NCI-H1694 treated with DMSO at 0.1 percent for 48 hours (cell line): ENCODE data around the gene VASH1.
"Not testable (repeated sequence)": the region's sequence is repeated elsewhere in the genome, so short reads cannot be mapped to it uniquely, and the experiment has no call there.

Source experiments
- DNase-seq: peaks from one replicate; lab custom pipeline; 2025; lab: John Stamatoyannopoulos, UW

VASH1 gene

DNA sequence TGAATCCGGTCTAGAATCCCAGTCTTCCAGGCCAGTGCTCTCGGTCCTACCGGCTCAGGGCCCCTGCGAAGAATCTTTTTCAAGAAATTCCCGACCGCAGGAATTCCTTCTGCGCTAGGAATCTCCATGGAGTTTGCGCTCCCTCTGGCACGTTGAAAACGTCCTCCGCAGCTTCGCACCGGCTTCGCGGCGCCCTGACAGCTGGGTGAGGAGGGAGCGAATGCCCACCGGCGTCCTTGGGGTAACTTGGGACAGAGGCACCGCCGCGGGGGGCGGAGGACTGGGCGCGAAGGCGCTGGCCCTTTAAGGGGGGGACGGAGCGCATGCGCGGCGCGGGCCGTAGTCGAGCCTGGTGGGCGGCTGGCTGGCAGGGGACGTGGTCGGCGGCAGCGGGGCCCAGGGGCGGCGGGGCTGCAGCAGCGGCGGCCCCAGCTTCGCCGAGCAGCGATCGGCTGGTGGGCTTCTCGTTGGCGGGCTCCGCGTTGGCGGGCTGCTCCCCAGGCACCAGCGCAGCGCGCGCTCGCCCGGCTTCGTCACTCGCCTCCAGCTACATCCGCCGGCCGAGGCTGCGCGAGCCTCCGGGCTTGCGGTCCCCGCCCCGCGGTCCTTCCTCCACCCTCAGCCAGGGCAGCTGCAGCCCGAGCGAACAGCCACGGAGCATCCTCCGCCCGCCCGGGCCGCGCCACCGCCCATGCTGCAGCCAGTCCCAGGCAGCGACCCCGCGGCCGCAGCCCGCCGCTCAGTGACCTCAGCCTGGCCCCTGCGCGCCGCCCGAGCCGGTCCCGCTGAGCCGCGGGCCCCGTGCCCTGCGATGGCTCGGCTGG is at the start of gene VASH1:
VASH1 (plus strand) TSS at position 333 of the 824 bp plus-strand sequence. CDS start 1,354 bp downstream, outside the sequence.
- peak; percentile 72 for DNase-seq

DNA sequence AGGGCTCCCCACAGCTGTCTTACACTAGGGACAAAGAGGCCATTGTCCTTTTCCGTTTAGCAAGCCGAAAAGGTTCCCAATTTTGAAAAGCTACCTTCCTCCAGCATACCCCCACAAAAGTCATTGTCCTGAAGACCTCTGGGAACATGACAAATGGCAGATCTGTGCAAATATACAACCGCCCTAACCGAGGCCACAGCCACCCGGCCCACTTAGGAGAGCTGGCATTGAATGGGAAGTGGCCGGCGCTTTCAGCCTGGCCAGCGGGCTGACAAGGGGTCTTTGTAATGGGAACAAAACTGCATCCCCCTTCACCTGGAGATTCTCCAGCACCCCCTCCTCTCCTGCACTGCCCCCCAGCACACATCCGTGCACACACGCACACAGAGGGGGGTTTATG is 48.1 kb upstream of the VASH1 start:
- no peak for DNase-seq

GRCh38 chr14:76714470-76714869 is 46.8 kb upstream of the VASH1 start:
- DNase-seq = no peak

- DNase-seq = no peak
Observed at GRCh38 chr14:76715101-76715500, 46.2 kb upstream of the VASH1 start.

DNA sequence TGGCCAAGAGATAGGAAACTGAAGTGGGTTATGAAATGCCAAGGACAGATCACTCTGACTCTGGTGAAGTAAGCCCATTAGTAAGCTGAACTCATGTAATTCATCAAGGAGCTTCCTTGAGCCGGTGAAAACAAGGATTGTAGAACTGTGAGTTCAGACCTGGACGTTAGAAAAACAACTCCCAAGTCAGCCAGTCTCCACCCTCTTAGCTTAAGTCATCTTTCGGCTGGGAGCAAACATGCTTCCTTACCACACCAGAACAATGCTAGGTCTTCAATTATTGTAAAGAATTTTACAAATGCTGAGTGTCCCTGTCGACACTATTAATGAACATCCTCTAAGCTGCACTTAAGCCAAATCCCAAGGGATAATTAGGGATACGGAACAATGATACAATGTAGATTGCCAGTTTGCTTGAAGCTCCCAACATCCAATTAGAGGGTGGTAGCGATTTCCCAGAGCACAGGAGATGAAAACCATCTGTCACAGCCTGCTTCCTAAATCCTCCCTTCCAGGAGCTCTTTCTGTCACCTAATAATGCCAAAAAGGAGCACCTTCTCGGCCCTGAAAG is 45.7 kb upstream of the VASH1 start:
- peak; percentile 100 for DNase-seq

DNA sequence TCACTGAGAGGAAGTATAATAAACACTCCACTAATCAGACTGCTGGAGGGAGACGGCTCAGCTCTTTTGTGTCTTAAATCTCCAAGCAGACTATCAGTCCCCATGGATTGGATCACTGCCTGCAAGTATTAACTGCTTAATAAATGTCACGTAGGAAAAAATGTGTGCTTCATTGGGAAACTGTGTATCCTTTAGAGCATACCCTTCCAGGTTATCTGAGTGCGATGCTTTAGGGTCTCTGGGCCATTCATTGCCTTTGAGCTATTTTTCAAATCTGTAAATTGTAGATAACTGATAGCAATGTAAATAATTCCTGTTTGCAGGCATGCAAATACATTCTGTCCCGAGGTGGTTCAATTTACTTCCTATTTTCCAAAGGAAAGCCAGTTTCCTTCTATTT is 45.0 kb upstream of the VASH1 start:
- peak; percentile 87 for DNase-seq

- DNase-seq = no peak
Observed at GRCh38 chr14:76717508-76718290, 43.6 kb upstream of the VASH1 start.

GRCh38 chr14:76718306-76719040 is 42.8 kb upstream of the VASH1 start:
- no peak for DNase-seq

DNA sequence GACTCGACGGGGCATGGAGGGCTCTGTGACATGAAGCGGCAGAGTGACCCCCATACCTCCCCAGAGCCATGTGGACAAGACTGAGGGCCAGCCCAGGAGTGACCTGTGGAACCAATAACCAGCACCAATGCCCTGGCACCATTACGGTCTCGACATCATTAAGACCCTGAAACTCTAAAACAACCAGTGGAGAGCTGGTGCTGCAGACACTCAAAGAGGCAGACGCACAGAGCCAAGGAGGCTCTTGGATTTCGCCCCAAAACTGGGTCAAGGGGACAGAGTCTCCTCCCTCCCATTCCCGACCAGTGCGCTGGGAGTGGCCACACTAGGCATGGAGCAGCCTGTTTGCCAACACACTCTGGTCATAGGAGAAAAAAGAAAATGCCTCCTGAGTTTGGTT is 41.6 kb upstream of the VASH1 start:
- no peak for DNase-seq

DNA sequence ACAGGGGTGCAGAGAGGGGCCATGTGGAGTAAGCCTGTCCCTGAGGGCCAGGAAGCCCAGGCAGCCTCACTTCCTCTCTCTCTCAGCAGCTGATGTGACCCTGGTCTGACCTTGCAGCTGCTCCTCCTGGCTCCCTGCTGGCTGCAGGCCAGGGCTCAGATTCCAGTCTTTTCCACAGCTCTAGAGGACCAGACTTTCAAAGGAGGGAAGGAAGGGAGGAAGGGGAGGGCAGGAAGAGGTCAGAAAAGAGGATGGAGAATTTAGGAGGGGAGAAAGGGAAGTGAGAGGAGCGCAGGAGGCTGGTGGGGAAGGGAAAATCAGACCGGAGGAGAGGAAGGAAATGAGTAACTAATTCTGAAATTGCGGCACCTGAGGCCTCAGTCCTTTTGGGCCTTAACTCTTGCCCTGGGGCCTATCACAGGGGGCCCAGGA is 40.9 kb upstream of the VASH1 start:
- peak; percentile 59 for DNase-seq

DNA sequence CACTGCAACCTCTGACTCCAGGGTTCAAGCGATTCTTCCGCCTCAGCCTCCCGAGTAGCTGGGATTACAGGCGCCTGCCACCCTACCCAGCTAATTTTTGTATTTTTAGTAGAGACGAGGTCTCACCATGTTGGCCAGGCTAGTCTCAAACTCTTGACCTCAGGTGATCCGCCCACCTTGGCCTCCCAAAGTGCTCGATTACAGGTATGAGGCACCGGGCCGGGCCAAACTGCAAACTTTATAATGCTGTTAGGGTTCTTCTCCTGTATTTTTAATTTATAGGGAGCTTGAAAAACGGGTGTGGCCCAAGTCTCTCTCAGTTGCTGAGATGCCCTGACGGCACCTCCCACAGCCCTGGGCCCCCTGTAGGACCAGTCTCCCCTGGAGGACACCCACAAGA is 39.8 kb upstream of the VASH1 start:
- not testable (repeated sequence) for DNase-seq

DNA sequence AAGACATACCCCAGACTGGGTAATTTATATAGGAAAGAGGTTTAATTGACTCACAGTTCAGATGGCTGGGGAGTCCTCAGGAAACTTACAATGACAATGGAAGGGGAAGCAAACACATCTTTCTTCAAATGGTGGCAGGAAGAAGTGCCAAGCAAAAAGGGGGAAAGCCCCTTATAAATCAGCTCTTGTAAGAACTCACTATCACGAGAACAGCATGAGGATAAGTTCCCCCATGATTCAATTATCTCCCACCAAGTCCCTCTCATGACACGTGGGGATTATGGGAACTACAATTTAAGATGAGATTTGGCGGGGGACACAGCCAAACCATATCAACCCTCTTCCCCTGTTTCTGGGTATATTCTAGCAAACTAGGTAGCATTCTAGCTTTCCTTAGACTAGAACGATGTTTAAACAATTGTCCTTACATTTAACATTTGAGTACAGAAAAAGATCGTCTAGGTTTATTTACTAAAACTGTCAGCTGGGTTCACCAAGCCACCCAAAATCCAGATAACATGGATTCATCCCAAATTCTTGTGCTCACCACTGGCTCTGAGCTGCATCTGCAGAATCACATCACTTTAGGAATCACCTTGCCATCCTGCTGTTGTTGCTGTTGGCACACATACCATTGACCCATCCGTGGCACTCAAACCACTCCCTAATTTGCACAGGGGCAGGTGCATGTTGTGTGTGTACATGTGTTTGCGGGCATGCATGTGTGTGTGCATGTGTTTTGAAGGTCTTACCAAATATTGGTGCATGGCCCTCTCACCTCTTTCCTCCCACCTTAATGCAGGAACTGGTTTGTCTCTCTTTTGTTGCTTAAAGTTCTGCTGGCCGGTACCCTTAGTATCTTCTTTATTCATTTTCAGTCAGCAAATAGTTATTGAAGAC is 36.4 kb upstream of the VASH1 start:
- DNase-seq = no peak

GRCh38 chr14:76726551-76726970 is 34.7 kb upstream of the VASH1 start:
- no peak for DNase-seq

DNA sequence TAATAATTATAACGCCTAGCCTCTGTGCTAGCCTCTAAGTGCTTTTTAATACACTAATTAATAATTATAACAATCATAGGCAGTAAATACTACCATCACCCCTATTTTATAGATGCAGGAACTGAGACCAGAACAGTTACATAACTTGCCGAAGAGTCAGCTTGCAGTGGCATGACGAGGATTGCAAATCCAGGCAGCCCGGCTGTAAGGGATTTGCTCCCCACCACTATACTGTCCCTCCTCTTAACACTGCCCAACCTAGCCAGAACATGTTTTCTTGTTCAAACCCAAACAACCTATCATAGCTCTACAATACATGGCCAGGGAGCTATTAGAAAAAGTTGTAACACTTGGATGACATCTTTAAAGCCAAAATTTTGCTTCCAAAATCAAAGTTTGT is 33.9 kb upstream of the VASH1 start:
- no peak for DNase-seq

- DNase-seq = no peak
Observed at GRCh38 chr14:76727901-76728300, 33.4 kb upstream of the VASH1 start.

DNA sequence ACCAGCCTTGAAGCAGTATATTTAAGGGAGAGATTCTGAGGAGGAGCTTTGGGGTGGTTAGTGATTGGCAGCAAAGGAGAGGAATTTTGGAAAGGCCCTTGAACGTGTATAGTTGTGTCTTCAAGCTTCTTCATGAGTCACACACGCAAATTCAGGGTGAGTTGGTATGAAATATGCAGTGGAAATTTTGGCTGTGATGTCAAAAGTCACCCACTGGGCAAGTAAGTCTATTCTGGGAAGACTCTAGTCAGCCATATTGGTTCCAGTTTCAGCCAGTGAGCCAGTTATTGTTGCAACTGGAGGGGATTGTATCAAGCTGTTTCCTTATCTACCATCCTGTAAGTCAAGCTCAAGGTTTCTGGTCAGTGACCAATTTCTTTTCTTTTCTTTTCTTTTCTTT is 32.0 kb upstream of the VASH1 start:
- DNase-seq = no peak

DNA sequence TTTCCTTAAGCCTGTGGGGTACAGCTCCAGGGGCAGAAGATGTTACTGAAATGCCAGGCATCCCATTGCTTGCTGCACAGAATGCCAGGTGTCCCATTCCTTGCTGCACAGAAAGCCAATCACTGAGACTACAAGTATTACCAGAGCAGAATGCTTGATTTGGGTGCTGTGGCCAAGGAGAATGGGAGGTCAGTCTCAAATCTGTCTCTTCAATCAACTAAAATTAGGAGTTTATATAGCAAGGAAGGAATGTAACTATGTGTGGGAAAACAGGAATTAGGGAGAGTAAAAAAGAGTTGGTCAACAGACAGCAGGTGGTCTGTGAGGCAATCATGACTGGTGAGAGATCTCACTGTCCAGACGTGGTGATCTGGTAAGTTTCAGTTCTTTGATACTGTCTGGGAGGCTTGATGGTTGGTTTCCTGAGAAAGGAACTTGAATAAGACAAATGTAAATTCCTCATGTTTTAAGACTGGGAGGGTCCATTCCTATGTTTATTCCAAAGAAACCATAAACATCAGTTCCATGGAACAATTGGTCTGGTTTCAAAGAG is 31.2 kb upstream of the VASH1 start:
- no peak for DNase-seq

GRCh38 chr14:76734501-76734900 is 26.8 kb upstream of the VASH1 start:
- DNase-seq = not testable (repeated sequence)

GRCh38 chr14:76736514-76736913 is 24.8 kb upstream of the VASH1 start:
- no peak for DNase-seq

DNA sequence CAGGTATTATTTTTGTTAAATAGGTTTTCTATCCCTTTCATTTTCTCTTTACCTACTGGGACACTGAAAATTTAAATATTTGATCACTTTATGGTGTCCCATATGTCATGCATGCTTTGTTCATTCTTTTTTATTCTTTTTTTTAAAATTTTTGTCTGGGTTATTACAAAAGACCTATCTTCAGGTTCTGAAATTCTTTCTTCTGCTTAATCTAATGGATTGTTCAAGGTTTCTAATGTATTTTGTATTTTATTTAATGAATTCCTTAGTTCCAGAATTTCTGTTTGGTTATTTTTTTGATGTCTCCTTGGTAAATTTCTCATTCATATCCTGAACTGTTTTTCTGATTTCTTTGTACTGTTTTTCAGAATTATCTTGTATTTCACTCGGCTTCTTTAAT is 20.2 kb upstream of the VASH1 start:
- DNase-seq = no peak

- no peak for DNase-seq
Observed at GRCh38 chr14:76742185-76742584, 19.1 kb upstream of the VASH1 start.
